DMS 273 (cell line): Measurements from ENCODE around the gene NPLOC4.
A peak's percentile ranks its signal among the peaks of the same experiment; 100 is the strongest.

Source experiments
- DNase-seq: peaks from one replicate; lab custom pipeline; 2025; ENCODE audit not compliant: unreplicated experiment; lab: John Stamatoyannopoulos, UW

NPLOC4 gene

DNA sequence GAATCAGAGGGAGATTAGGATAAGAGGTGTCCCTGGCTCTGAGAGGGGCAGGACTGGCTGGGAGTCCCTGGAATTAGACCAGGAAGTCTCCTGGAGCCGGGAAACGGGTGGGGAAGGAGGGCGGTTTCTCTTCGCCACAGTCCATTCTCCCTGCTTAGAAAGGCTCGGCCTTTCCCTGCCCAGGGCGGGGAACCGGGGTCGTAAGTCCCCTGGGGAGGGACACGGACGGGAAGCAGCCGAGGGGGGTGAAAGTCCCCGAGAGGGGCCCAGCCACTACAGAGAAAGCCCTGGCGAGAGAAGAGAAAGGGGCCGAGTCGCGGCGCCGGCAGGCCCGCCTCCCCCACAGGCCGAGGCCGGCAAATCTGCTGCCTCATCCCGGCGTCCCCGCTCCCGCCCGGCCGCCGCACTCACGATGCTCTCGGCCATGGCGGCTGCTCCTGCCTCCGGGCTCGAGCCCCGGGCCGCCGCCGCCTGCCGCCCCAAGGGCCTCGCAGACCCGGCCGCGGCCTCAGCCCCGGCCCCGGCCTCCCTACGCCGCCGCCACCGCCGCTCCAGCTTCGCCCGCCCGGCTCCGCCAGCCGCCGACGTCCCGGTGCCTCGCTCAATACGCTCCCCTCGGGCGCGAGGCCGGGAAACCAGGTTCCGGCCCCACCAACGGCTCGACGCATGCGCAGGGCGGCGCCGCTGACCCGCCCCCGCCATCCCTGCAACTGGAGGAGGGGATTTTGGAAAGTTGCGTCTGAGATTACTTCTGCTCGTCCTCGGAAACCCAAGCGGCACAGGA lies at the start of gene NPLOC4, which contains the start of gene TSPAN10:
Gene NPLOC4 (minus strand): TSS at position 608 of the 784 bp plus-strand sequence. CDS start 182 bp downstream, at position 426.
Gene TSPAN10 (plus strand): TSS at position 692 of the 784 bp plus-strand sequence. CDS start 5,217 bp downstream, outside the sequence.
- peak; percentile 95 for DNase-seq

DNA sequence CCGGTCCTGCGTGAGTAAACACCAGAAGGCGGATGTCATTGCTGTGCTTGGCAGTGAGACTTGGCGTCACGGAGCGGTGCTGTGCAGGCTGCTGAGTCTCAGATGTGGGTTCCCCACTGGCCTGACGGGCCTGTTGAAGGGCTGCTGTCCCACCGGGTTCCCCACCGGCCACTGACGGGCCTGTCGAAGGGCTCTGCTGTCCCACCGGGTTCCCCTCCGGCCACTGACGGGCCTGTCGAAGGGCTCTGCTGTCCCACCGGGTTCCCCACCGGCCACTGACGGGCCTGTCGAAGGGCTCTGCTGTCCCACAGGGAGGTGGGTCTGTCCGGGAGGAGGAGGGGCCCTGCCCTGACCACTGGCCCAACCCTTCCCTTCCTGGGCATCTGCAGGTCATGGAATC lies 49.7 kb upstream of the NPLOC4 start:
- DNase-seq: no peak

DNA sequence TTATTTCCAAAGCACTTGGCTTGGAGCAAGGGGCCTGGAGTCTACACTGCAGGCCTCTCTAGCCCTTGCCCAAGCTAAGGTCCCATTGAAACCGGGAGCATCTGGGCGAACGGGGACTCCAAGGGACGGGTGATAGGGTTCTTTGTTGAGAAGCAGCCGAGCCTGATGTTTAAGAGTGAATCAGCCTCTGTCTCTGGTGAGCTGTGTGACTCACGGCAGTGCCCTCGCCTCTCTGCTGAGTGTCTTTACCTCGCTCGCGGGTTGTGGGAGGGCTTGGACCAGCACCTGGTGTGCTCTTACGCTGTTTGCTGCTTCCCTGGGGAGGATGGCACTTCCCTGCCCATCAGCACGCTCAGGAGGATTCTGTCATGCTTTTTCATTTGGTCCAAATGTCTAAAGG lies 48.2 kb upstream of the NPLOC4 start:
- DNase-seq: peak; percentile 47

DNA sequence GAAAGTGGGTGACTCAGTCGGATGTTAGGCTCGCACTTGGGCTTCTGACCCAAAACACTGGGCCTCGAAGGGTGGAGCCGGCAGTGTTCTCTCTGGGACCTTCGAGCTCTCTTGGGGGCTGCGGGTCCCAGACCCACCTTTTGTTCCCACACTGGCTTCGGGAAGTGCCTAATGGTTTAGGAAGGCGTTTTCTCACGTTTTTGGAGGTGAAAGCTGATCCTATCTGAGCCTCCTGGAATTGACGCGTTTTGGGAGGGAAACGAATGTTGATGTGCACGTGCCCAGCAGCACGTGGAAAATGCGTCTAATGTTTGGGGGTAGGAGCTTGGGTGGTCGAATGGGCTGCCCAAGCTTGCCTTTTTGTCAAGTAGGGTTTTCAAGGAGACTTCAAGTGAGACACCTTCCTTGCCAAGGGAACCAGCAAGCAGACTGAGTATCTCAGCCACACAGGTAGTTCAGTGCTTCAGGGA lies 47.6 kb upstream of the NPLOC4 start:
- peak; percentile 66 for DNase-seq

DNA sequence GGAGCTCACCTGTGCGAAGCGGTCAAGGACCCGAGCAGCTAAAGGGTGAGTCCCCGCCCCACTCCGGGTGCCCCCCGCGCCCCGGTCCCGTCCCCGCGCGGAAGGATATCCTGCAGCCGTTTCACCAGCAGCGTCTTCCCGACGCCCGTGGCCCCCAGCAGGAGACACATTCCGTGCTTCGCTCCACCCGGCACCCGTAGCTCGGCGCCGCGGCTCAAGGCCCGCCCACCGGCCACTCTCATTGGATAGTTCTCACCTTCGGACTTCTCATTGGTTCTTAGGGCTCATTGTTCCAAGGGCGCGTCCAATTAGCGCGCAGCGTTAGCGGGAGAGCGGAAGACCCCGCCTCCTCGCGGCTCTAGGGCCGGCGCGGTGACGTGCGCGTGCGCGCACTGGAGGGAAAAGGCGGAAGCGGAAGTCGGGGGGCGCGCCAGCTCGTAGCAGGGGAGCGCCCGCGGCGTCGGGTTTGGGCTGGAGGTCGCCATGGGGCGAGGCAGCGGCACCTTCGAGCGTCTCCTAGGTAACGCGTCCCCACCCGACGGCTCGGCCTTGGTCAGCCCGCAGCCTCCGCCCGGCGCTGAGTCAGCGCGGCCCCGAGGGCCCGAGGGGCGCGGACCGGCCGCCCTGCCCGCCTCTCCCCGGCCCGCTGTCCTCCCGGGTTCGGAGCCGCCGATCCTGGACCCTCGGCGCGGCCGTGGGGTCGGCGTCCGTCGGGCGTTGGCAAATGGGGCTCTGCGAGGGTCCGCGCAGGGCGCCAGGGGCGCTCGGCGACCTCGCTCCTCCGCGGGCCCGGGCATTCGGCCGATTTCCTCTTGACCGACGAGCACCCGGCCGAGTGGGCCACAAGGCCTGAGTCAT lies 46.9 kb upstream of the NPLOC4 start, which contains the start of the genes ARL16 and HGS:
Gene ARL16 (minus strand): TSS at position 214 of the 858 bp plus-strand sequence. CDS start 44 bp downstream, at position 170.
Gene HGS (plus strand): TSS at position 428 of the 858 bp plus-strand sequence. CDS start 56 bp downstream, at position 484.
- DNase-seq: peak; percentile 100

DNA sequence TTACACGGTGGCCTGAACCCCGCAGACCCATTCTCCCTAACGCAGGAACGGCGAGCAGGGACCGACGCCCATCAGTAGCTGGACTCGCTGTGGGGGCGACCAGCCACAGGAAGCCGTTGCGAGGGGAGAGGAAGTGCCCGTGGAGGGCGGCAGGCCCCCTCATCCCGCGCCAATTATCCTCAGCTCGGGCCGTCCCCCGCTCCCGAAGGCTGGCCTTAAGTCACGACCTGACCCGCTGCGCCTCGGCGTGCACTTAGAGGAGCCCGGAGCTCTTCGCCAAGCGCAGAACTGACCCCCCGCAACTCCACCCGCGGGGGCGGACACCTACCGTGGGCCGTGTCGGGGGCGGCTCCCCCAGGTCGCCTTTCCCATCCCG lies 46.3 kb upstream of the NPLOC4 start:
- peak; percentile 63 for DNase-seq

DNA sequence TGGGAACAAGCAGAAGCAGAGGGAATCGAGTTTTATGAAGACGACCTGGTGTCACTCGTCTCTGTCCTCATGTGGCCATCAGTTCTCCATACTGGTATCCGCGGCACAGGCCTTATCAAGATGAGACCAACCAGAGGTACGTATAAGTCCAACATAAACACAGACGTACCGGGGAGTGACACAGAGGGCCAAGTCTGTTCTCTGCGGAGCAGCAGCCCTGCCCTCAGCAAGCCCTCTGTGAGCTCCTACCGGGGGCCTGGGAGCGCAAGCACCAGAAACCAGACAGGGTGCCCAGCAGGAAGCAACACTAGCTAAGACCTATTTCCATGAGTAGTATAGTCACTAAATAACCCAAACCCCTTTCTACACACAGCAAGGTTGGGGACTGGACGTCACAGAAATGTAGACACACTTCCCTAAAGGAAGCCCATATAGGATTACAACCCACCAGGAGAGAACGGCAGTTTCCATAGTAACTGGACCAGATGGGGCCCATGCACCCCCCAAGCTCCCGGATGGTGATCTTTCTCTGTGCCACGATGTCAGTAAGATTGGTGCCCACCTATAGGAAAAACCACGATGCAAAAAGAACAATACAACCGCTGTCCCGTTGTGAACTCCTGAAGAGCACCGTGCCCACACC lies 45.8 kb upstream of the NPLOC4 start:
- peak; percentile 77 for DNase-seq

DNA sequence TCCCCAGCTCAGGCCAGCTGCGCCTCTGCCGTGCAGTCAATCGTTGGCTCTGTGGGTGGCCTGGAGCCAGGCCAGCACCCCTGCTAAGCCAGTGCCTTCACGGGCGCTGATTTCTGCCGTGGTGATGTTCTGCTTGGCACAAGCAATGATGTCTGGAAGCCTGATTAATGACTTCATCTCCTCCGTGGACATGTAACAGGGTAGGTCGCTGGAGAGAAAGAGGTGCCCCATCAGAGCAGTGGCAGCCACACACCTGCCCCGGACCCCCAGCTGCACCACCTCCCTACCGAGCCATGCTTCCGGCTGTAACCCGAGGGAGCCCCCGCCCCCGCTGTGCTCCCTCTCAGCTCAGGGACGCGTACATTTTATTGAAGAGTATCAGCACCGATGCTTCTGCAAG lies 44.8 kb upstream of the NPLOC4 start:
- peak; percentile 55 for DNase-seq

DNA sequence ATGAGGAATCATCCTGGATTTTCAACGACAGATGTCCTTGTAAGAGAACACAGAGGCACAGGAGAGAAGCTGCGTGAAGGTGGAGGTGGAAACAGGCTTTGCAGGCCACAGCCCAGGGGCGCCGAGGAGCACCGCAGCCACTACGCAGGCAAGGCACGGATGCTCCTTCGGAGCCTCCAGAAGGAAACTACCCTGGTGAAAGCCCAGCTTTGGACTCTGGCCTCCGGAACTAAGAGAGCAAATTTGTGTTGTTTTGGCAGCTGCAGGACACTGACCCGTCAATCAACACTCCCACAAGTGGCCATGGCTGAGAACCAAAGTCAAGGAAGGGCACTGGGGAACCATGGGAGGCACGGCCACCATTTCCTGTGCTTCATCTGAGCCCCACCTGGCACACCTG lies 43.2 kb upstream of the NPLOC4 start:
- DNase-seq: no peak

DNA sequence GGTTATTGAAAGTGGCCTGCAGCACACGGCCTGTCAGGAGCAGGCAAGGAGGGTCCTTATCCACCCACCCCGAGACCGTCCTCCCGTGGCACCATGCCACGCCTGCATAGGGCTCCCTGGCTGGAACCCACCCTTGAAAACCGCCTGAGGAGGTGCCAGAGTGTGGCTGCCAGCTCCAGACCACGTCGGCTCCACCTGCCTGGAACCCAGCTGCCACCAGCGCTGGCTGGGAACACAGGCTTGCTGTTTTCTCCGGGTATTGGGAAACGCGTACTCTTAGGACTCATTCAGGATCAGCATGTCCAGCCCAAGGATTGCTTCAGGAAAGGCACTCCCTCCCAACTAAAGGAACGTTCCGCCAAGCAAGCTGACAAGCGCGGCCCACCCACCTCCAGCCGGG lies 40.0 kb upstream of the NPLOC4 start:
- peak; percentile 34 for DNase-seq

DNA sequence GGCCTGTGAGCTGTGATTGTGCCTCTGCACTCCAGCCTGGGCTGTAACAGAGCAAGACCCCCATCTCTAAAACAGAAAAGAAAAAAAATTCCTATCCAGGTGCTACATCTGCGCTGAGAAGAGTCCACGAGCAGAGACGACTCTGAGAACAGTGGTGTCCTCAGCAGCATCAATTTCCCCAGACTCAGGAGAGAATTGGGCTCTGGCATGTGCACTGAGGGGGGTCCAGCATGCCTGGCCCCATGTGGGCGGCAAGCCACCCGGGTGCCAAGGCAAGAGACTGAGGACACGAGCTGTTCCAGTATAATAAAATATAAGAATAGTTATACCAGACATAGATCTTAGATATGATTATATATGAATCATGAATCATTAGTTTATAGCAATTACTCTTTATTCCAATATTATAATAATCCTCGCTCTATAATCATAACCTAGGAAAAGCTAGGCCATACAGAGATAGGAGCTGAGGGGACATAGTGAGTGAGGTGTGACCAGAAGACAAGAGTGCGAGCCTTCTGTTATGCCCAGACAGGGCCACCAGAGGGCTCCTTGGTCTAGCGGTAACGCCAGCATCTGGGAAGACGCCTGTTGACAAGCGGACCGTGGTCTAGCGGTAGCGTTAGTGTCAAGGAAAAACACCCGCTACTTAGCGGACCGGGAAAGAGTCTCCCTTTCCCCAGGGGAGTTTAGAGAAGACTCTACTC lies 38.8 kb upstream of the NPLOC4 start:
- peak; percentile 63 for DNase-seq

DNA sequence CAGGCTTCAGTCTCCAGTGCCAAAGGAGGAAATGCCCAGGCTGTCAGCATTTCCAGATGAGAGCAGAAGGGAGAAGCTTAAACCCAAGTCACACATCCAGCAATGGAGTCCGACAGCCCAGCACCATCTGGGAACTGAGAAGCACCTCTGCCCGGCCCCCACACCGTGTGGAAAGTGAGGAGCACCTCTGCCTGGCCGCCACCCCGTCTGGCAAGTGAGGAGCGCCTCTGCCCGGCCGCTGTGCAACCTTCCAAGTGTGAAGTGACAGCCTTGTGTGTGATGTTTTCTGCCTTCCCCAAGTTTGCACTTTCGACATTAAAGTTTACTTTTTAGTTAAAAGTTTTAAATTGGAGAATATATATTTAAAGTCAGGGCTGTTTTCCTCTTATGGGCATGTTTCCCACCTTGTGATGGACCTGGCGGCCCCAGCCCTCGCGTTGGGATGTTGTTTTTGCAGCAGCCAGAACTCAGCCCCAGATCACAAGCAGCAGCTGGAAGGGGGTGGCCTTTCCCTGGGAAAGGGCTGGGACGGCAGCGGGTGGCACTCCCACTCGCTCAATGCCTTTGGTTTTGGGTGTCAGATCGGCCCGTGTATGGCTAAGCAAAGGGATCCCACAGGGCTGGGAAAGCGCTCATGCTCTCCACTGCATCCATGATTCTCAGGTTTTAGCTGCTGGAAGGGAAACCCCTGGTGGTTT lies 36.8 kb upstream of the NPLOC4 start:
- DNase-seq: peak; percentile 35

DNA sequence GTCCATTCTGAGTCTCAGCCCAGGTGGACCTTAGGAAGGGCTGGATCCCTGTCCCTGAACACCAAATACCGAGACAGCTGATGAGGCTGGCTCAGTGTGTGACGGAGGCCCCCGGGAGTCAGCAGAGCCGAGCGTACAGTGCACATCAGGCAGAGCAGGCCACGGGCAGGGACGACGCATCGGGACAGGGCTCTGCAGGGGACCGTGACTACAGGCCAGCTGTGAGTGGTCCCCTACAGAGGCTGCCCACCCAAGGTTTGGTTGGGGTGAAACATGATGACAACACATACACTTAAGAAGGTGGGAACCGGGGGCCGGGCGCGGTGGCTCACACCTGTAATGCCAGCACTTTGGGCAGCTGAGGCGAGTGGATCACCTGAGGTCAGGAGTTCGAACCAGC lies 36.0 kb upstream of the NPLOC4 start:
- no peak for DNase-seq

DNA sequence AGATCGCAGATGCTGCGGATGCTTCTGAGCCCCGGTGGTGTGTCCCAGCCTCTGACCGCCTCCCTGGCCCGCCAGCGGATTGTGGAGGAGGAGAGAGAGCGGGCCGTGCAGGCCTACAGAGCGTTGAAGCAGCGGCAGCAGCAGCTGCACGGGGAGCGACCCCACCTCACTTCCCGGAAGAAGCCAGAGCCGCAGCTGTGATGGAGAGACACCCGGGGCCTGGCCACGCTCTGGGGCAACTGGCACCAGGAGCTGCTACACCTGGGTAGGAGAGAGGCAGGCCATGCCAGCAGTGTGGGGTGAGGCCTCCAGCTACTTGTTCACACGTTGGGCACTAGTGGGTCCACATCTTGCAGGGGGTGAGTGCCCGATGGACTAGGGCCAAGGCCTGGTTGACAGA lies 35.6 kb upstream of the NPLOC4 start:
- DNase-seq: no peak

DNA sequence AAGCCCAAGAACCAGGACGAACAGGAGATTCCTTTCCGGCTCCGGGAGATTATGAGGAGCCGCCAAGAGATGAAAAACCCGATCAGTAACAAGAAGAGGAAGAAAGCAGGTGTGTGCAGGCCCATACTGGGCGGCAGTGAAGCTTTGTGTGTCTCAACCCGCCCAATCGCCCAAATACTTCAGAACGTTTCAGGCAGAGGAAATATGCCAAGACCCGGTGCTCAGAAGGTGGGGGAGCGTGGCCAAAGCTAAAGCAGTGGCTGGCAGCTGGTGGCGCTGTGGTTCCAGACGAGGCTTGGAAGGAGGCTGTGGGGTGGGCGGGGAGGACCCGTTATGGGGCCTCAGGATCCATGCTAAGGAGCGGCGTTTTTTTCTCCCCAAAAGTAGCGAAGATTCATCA lies 30.8 kb upstream of the NPLOC4 start:
- peak; percentile 54 for DNase-seq

DNA sequence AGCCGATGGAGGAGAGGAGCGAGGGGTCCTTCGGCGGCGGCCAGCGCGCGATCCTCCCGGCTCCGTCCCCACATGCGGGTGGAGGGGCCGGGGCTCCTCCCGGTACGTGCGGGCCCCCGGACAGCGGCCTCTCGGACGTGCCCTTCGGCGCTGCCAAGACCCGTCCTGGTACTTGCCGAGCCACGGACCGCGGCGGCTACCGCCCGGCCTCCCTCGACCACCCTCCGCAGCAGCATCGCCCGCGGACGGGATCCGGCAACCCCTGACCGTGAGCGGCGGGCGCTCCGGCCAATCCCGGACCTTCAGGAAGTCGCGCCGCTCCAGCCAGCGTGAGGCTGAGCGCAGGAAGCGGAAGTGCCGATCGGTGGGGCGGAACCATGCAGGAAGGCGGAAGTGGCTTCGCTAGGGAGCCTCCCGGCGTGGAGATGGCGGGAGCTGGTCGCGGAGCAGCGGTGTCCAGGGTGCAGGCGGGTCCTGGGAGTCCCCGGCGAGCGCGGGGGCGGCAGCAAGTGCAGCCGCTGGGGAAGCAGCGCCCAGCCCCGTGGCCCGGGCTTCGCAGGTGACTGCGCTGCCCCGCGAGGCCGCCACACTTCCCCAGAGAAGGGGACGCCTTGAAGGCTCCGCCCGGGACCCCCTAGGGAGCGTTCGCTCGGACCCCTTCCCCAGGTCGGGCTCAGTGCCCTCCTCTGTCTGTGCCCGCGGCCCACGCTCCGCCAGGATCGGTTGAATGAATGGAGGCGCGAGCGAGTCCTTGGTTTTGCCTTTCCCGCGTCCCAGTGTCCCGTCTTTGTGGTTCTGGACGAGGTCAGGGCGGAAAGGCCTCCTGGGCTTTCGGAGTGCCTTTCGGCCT lies 29.7 kb upstream of the NPLOC4 start, which contains the start of the genes CCDC137 and OXLD1:
Gene CCDC137 (plus strand): TSS at position 396 of the 850 bp plus-strand sequence. CDS start 30 bp downstream, at position 426.
Gene OXLD1 (minus strand): TSS at position 264 of the 850 bp plus-strand sequence. CDS start 28 bp downstream, at position 236.
- DNase-seq: peak; percentile 99

DNA sequence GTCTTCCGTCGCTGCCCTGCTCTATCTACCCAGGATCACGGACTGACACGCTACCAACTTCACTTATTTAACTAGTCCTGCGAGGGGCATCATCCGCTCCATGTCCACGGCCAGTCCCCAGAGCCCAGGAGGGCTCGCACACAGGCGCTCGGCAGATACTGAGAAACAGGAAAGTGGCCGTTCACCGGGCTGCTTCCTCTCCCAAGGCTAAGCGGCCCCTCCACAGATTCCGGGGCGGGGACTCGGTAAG lies 29.1 kb upstream of the NPLOC4 start:
- peak; percentile 80 for DNase-seq

DNA sequence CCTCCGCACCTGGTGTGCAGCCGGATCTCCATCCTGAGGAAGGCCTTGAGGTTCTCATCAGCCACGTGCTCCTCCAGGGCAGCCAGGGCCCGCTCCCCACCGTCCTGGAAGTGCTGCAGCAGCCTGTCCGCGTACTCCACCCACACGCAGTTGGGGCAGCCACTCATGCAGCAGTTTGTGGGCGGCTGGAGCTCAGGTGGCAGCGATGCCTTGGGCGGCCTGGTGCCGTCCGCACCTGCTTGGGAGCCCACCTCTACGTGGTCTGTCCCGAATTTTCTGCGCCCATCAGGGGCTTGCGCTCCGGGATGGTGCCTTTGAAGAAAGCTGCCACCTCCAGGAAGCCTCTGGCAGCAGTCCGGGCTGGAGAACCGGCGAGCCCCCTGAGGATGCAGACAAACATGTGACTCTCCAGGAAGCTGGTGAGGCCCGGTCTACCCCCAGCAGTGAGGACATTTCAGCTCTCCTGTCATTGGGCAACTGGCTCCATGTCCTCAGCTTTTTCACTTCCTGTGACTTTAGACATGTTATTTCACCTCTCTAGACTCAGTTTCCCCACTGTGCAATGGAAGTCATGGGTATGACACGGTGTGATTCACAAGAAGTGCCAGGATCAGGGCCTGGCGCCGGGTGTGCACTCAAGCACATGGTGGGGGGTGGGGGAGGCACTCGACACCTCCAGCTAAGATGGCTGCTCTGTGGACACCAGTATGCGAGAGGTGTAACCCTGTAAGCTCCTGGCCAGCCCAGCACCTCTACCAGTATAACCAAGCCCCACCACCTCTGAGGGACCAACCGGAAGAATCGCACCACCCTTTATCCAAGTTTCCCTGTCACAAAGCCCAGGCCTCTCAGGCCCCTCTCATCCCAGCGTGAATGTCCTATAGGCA lies 28.5 kb upstream of the NPLOC4 start:
- peak; percentile 64 for DNase-seq
